Keratinocyte (primary cell): ENCODE measurements around the gene CDK15. TPM values are rescaled to one million over a fixed set of nuclear protein-coding genes. Genes with fewer than 3 reads are reported as not detected.

Source experiments
- DNase-seq: peaks from one replicate; pipeline ENCODE4 v3.0.0-alpha.2; 2011; ENCODE audit warnings: low read depth, missing footprints, low spot score
- FAIRE-seq: peaks from 2 replicates; lab custom pipeline; 2011; peaks lifted over from hg19 to GRCh38; lab: Jason Lieb, UNC
- H2AFZ ChIP-seq: 2 replicates; pipeline ENCODE4 v1.6.0; 2012; ENCODE audit warnings: low read length, control low read depth, inconsistent platforms; ENCODE audit not compliant: control insufficient read depth
- H3K27ac ChIP-seq: 2 replicates; pipeline ENCODE4 v1.5.1; 2011; ENCODE audit warnings: low read length; ENCODE audit not compliant: control insufficient read depth, insufficient read depth
- H3K27me3 ChIP-seq: 3 replicates; pipeline ENCODE4 v1.6.0; 2011; ENCODE audit warnings: low read length; ENCODE audit not compliant: control insufficient read depth, insufficient read depth; ENCODE audit errors: extremely low read depth
- H3K36me3 ChIP-seq, 2 experiments: 2 replicates in 1 of 2; 3 replicates in 1 of 2; pipeline ENCODE4 v1.5.1; 2011; ENCODE audit warnings: low read length in 2 of 2, mild to moderate bottlenecking in 1 of 2; ENCODE audit not compliant: control insufficient read depth in 2 of 2, insufficient read depth in 2 of 2; ENCODE audit errors: extremely low read depth in 1 of 2
- H3K4me1 ChIP-seq: 3 replicates; pipeline ENCODE4 v1.5.1; 2011; ENCODE audit warnings: low read length; ENCODE audit not compliant: control insufficient read depth, insufficient read depth; ENCODE audit errors: extremely low read depth
- H3K4me2 ChIP-seq: 3 replicates; pipeline ENCODE4 v1.6.0; 2011; ENCODE audit warnings: low read depth, low read length; ENCODE audit not compliant: control insufficient read depth, insufficient read depth; ENCODE audit errors: extremely low read depth
- H3K4me3 ChIP-seq, 3 experiments: fragments of 200-600 bp in 1 of 3; sonication (generic) in 1 of 3; 2 replicates in 2 of 3; 3 replicates in 1 of 3; pipeline ENCODE4 v1.5.1; 2011 to 2016; ENCODE audit warnings: low read length in 3 of 3, mild to moderate bottlenecking in 3 of 3, control low read depth in 2 of 3, inconsistent platforms in 1 of 3, low read depth in 1 of 3, mixed read lengths in 1 of 3, mixed run types in 1 of 3, moderate library complexity in 1 of 3; ENCODE audit not compliant: control insufficient read depth in 2 of 3, insufficient read depth in 2 of 3; ENCODE audit errors: extremely low read depth in 1 of 3
- H3K79me2 ChIP-seq: 2 replicates; pipeline ENCODE4 v1.6.0; 2012; ENCODE audit warnings: low read length; ENCODE audit not compliant: control insufficient read depth, insufficient read depth
- H3K9ac ChIP-seq: 3 replicates; pipeline ENCODE4 v1.6.0; 2011; ENCODE audit warnings: low read length; ENCODE audit not compliant: control insufficient read depth, insufficient read depth; ENCODE audit errors: extremely low read depth
- H3K9me1 ChIP-seq: 3 replicates; pipeline ENCODE4 v1.6.0; 2011; ENCODE audit warnings: low read length; ENCODE audit not compliant: control insufficient read depth, insufficient read depth; ENCODE audit errors: extremely low read depth
- H3K9me3 ChIP-seq: 2 replicates; pipeline ENCODE4 v1.5.1; 2012; ENCODE audit warnings: low read depth, low read length; ENCODE audit not compliant: control insufficient read depth
- H4K20me1 ChIP-seq: 3 replicates; pipeline ENCODE4 v1.6.0; 2011; ENCODE audit warnings: low read length; ENCODE audit not compliant: control insufficient read depth, insufficient read depth; ENCODE audit errors: extremely low read depth
- CTCF ChIP-seq, 3 experiments: IDR thresholded peaks in 1 of 3; conservative IDR thresholded peaks in 1 of 3; optimal IDR thresholded peaks in 1 of 3; 2 replicates in 2 of 3; 3 replicates in 1 of 3; pipeline versions ENCODE3 to v1.5.1; 2011; ENCODE audit warnings: low read length in 3 of 3, mild to moderate bottlenecking in 3 of 3, moderate library complexity in 2 of 3, control low read depth in 1 of 3, inconsistent platforms in 1 of 3; ENCODE audit not compliant: insufficient read depth in 2 of 3; ENCODE audit errors: extremely low read depth in 1 of 3
- EZH2 ChIP-seq: IDR thresholded peaks from one replicate; pipeline ENCODE4 v1.6.1; 2012; ENCODE audit warnings: inconsistent platforms, mild to moderate bottlenecking, low read length, moderate library complexity
- dilution Hi-C: fragments of 300-500 bp; cut with MboI; formaldehyde crosslinking; loops from one replicate; pipeline ENCODE4 v1.7.0; 2020; ENCODE audit warnings: low sequenced_read_pairs; ENCODE audit not compliant: extremely low pct_ligation_motif_present
- polyA plus RNA-seq, 5 experiments: library from polyadenylated mRNA; depleted of rRNA in 3 of 5; stranded (reverse) in 3 of 5; stranded (forward) in 1 of 5; unstranded in 1 of 5; fragments of >200 nt; gene quantifications; 1 replicate in 1 of 5; 2 replicates in 3 of 5; 3 replicates in 1 of 5; pipeline versions ENCODE4 v1.2.1 to v1.2.3, GENCODE V29; 2011 to 2012; ENCODE audit warnings: missing spikeins in 2 of 5, low read depth in 1 of 5, low replicate concordance in 1 of 5

CDK15 gene
- polyA plus RNA-seq, 1 donor (not counting 4 experiments of a cell fraction or from before 2014, with no cell fraction given): 0.96 TPM

GRCh38 chr2:201915446-201915845, 109.1 kb downstream of the CDK15 start:
- H3K9me1 ChIP-seq: no peaks in the 10 kb centered on the region
- no peaks in the 10 kb centered on the region for H3K9me3 ChIP-seq
- dilution Hi-C loops: no loop called here
- no peak overlapping the region for H3K4me3 ChIP-seq
- no peak overlapping the region for H2AFZ ChIP-seq
- no peaks in the 10 kb centered on the region for H3K4me1 ChIP-seq
- FAIRE-seq (no peak), DNase-seq (no peak)
- peaks cover 4% of the 10 kb centered on the region for H3K27me3 ChIP-seq
- H3K9ac ChIP-seq: no peak overlapping the region
- TF ChIP-seq CTCF (optimal IDR thresholded peaks at IDR 0.05 in 1 of 3, IDR thresholded peaks at IDR 0.05 in 1 of 3, conservative IDR thresholded peaks at IDR 0.05 in 1 of 3; ENCODE audit: extremely low read depth in 1 of 3, insufficient read depth in 2 of 3, low read length in 3 of 3): peak in 1 of 3 experiments; percentile 23
- no peak for TF ChIP-seq EZH2
- no peak overlapping the region for H3K4me2 ChIP-seq
- H4K20me1 ChIP-seq: no peaks in the 10 kb centered on the region
- no peaks in the 10 kb centered on the region for H3K36me3 ChIP-seq
- no peak overlapping the region for H3K27ac ChIP-seq
- H3K79me2 ChIP-seq: no peaks in the 10 kb centered on the region

- Histone ChIP-seq H3K9me1 (no peaks in the 10 kb centered on the region), H3K36me3 (no peaks in the 10 kb centered on the region), H3K4me1 (no peaks in the 10 kb centered on the region), H3K9me3 (no peaks in the 10 kb centered on the region), H3K27me3 (peaks cover 4% of the 10 kb centered on the region), H4K20me1 (no peaks in the 10 kb centered on the region), H2AFZ (no peak overlapping the region), H3K27ac (no peak overlapping the region), H3K4me3 (no peak overlapping the region), H3K79me2 (no peaks in the 10 kb centered on the region), H3K9ac (no peak overlapping the region), H3K4me2 (no peak overlapping the region)
- DNase-seq (no peak), FAIRE-seq (no peak)
- no peak for TF ChIP-seq CTCF (optimal IDR thresholded peaks at IDR 0.05 in 1 of 3, IDR thresholded peaks at IDR 0.05 in 1 of 3, conservative IDR thresholded peaks at IDR 0.05 in 1 of 3; ENCODE audit: extremely low read depth in 1 of 3, insufficient read depth in 2 of 3, low read length in 3 of 3)
- no peak for TF ChIP-seq EZH2
- dilution Hi-C loops: no loop called here
Observed at GRCh38 chr2:201916565-201916964, 110.2 kb downstream of the CDK15 start.
